Cerebellar nuclear complex (tissue), 1 donor: ENCODE data around the gene WFS1.

ENCODE experiments used
- DNase-seq, 2 experiments: peaks; one replicate each; lab custom pipeline; 2025; lab: John Stamatoyannopoulos, UW

Gene WFS1

DNA sequence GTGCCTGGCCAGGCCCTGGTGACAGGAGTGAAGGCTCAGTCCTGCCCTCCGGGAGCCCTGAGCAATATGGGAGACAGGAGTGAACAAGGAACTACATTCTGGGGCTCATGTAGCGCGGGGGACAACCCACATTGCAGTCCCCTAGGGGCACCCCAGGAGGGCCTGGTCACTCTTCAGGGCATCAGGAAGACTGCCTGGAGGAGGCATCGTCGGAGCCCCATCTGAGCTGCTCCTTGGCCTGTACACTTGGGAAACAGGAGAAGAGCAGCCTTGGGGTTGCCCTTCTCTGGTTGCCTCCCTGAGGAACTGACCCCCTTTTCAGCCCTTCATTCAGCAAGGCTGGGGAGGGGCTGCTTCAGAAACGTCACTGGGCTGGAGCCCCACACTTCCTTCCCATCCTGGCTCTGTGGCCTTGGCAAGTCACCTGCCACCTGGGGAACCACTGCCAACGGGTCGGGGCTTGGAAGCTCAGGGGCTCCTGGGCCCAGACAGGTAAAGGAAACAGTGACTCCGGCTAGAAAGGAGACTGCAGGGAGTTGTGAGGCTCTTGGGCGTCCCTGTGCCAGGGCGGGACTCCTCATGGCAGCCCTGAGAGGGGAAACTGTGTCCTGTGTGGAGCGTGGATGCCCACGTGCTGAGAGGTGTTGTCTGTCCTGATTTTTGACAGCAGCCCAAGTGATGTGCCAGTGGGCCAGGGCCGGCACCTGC, 10.1 kb downstream of the WFS1 start:
- DNase-seq: no peak

DNA sequence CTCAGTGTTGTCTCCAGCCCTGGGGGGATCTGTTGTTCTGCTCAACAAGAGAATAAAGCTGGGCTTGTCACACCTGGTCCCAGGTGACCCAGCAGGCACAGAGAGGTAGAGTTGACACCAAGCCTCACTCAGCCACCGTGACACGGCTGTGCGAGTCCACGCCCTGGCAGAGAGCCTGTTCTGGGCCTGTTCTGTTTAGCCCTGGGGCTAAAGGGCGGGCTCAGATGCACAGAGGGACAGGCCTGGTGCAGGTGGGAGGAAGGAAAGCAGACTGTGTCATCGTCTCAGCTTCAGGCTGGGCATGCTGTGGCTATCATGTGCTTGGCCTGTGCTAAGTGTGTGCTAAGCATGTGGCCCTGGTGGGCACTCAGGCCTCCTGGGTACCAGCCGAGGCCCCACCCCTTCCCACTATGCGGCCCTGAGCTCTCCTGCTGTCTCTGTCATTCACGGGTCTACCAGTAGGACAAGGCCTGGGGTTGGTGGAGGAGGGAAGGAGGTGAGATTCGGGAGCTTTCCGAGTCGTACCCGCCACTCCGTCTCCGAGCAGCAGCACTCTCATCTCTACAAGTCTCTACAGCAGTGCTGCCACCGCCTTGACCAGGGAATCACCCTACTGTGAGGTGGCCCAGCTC, 10.8 kb downstream of the WFS1 start:
- no peak for DNase-seq

DNA sequence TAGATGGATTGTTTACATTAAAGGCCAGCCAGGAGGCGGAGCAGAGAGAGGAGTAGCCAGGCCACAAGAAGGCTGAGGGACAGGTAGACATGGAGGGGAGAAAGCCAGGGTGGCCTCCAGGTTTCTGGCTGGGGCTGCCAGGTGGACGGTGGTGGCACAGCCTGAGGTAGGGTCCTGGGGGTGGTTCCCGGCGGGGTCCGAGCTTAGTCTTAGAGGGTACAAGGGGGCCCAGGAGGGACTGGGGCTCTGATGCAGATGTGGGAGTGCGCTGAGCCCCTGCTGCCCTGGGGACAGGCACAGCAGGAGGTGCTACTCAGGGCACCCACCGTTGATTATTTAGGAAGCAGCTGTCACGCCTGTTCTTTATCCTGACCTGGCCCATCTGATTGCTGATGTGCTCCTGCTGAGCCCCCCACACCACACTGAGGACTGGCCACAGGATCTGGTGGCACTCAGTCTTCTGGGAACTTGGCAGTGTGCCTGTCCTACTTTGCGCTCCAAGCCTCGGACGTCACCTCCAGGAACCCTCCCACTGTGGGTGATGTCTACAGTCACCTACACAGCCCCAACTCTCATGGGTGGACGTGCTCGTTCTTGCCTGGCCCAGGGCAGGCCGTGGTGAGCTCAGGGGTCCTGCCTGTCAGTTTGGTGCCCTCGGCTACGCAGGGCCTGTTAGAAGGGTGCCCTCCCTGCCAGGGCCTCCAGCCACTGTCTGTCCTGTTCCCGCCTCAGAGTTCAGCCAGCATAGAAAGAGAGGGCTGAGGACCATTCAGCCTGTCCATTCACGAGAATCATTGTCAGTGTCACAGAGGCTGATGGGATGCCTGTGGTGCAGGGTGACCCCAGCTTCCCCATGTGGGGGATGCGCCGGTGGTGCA, 12.0 kb downstream of the WFS1 start:
- no peak for DNase-seq

DNA sequence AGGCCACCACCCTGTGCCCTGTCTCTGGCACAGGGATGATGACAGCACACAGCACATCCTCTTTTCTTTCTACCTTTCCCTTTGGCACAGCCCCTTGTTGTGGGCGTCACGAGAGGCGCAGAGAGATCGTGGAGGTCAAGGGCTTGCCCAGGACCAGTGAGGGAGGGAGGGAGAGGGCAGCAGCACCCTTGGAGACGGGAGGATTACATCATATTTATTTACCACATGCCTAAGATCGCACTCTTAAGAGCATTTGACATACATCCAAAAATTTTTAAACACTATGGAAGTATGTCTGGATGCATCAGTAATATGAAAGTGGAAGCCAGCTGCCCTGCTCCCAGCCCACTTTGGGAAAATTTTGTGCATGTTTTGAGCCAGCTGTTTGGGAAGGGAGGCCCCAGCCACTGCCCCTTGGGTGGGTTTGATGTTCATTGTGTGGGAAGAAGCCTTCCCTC, 12.7 kb downstream of the WFS1 start:
- no peak for DNase-seq

DNA sequence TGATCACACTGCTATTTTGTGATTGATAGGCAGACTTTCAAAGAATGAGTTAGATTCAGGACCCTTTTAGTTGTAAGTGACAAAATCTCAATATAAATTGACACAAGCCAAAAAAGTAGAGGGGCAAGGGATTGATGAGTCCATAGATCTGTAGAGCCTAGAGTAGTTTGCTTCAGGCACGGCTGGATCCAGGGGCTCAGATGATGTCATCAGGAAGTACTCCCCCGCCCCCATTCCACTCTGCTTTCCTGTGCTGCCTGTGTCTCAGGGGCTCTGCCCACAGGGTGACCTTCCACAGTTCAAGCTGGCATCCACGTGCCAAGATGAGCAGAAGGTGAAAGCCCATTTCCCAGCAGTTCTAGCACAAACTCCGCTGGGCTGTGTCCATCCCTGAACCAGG, 13.6 kb downstream of the WFS1 start:
- no peak for DNase-seq

DNA sequence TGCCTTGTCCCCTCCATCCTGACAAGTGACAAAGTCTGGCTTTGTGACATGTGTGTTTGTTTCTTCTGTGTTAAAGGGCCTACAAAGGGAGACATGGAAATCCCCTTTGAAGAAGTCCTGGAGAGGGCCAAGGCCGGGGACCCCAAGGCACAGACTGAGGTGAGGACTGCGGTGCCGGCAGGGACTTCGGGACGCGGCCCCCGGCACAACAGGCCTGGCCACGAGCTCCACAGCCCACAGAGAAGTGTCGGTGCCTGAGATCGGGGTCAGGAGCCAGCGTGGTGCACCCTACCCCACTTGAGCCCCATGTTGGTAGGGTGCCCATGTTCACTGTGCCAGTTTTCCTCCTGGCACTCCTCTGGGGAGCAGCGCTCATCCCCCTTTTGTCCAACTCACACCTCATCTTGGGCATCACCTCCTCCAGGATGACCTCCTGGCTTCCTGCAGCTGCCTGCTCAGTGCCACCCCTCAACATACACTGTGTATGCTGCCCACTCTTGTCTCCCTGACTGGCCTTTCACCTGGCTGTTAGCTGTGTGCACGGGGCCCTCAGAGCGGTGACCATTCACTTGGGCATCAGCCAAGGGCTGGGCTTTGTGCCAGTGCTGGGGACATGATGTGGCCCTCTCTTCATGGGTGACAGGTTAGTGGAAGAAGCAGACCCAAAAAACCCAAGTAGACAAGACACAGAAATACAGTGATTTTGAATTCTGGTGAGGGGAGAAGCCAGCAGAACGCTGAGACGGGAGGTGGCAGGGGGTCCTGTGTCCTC, 17.6 kb downstream of the WFS1 start:
- no peak for DNase-seq

DNA sequence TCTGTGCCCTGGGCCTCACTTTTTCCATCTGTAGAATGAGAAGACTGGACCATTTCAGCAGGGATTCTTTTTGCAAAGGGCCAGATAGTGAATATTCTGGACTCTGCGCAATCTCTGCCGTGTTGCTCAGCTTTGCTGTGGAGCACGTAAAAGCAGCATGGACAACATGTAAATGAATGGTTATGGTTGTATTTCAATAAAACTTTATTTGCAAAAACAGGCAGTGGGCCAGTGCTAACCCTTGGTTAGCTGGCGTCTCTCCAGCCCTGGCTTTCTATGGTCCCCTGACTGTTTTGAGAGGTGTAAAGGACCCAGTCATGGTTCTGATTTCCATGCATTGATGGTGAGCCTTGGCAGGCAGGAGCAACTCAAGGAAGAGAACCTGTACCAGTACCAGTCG, 18.7 kb downstream of the WFS1 start:
- no peak for DNase-seq

DNA sequence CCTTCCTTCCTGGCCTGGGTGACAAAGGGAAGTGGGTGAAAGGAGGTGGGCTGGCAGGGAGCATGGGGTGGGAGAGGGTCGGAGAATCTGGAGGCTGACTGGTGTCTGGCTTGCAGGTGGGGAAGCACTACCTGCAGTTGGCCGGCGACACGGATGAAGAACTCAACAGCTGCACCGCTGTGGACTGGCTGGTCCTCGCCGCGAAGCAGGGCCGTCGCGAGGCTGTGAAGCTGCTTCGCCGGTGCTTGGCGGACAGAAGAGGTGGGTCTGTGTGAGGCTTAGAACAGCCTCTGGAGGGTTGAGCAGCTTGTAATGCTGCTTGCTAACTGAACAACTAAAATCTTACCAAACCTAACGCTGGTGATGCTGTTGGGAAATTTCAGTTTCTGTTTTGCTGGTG, 19.2 kb downstream of the WFS1 start:
- DNase-seq: no peak

DNA sequence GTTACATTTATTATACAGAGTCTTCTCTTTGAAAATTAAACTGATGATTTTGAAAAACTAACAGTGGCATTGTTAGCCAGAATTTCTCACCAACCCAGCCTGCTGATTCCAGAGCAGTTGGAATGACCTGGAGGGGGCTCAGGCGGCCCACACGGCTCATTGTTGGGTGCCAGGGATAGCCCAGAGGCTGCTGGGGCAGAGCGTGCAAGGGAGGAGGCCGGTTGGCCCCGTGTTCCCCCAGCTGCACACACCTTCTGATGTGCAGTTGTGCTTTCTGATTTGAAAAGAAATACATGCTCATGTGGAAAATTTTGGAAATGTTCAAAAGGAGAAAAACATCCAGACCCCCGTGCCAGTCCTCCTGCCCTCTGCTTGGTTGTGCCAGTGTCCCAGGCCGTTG, 20.6 kb downstream of the WFS1 start:
- DNase-seq: no peak

DNA sequence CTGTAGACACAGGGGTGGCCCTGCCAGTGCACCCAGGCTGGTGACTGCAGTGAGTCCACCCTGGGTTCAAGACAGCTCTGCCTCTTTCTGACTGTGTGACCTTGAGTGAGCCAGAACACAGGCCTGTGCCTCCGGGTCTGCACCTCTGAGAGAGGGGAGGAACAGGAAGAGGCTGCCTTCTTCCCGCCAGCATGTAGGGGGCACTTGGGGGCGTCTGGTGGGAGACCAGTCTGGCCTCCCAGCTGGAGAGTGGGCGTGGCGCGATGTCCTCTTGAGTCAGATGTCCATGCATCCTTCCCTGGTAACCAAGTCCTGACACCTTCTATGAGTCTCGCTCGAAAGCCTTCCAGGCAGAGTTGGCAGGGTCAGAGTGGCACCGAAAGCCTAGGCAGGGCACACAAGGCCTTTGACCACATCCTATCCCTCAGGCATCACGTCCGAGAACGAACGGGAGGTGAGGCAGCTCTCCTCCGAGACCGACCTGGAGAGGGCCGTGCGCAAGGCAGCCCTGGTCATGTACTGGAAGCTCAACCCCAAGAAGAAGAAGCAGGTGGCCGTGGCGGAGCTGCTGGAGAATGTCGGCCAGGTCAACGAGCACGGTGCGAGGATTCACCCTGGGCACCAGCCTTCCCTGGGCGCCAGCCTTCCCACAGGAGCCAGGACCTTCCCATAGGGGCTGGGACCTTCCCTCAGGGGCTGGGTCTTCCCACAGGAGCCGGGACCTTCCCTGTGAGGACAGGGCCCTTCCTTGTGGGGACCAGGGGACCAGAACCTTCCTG, 21.3 kb downstream of the WFS1 start:
- DNase-seq: no peak

DNA sequence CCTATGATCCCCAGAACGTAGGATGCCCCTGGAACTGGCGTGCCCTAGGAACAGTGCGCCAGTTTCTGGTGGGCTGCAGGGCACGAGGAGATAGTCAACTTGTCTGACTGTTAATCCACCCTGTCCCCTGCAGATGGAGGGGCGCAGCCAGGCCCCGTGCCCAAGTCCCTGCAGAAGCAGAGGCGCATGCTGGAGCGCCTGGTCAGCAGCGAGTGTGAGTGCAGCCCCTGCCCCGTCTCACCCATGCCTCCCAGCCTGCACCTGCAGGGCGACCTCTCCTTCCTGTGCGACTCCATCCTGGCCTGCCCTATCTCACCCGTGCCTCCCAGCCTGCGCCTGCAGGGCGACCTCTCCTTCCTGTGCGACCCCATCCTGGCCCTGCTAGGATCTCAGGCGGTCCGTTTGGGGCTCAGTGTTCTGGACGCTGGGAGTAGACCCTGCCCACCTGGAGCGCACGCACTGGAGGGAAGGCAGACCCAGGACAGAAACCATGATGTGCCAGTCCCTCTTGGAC, 22.2 kb downstream of the WFS1 start:
- DNase-seq: no peak

DNA sequence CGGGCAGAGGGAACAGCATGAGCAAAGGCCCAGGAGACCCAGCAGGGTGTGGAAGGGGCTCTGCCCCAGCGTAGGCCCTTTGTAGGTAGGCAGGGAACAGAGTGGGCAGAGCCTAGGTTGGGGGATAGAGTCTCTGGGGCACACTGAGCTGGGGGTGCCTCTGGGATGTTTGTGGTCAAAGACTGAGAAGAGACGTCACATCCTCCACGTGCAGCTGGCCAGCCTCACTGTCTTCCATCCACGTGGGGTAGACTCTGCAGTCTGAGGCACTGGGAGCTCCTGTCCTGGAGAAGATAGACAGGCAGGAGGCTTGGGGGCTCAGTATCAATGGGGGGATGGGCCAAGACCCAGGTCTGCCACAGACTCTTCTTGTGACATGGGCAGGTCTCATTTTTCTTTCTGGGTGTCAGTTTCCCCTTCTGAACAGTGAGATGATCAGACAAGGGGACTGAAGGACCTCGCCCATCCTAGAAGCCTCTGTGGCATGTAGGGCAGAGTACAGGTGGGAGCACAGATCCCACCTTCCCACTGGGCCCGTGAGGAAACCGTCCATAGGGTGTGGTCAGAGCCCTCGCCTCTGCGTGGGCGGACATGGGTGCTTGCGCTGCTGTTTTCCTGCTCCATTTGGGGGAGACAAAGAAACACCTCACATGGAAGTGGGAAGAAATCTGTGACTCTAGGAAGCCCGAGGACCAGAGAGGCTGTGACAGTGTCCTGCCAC, 22.9 kb downstream of the WFS1 start:
- DNase-seq: no peak

DNA sequence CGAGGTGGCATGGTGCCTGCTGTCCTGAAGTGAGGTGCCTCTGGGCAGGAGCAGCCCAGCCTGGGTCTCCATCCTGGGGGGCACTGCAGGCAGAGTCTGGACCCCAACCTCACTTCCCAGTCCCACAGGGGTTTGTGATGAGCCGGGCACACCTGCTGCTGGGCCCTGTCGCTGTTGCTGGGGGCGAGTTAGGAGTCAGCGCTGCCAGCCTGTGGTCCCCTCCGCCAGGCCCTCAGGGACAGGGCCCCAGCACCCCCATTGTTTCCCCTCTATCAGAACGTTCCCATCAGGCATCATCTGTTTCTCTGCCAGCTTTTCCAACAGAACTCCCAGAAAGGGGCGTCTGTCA, 23.4 kb downstream of the WFS1 start:
- no peak for DNase-seq

DNA sequence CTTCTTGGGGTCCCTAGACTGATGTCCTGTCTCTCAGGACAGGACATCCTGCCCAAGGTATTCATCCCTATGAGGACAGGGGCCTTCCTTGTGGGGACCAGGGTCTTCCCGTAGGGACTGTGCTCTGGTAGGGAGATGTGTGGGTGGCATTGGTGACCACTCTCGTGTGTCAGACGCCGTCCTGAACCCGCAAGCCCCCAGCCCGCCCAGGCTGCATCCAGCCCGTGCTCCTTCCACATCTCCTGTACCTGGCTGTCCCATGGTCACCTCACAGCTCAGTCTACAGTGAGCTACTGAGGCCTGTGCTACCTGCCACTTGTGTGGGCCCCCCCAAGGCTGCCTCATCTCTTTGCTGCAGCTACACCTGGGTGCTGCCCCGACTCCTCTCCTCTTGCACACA, 24.0 kb downstream of the WFS1 start:
- no peak for DNase-seq

DNA sequence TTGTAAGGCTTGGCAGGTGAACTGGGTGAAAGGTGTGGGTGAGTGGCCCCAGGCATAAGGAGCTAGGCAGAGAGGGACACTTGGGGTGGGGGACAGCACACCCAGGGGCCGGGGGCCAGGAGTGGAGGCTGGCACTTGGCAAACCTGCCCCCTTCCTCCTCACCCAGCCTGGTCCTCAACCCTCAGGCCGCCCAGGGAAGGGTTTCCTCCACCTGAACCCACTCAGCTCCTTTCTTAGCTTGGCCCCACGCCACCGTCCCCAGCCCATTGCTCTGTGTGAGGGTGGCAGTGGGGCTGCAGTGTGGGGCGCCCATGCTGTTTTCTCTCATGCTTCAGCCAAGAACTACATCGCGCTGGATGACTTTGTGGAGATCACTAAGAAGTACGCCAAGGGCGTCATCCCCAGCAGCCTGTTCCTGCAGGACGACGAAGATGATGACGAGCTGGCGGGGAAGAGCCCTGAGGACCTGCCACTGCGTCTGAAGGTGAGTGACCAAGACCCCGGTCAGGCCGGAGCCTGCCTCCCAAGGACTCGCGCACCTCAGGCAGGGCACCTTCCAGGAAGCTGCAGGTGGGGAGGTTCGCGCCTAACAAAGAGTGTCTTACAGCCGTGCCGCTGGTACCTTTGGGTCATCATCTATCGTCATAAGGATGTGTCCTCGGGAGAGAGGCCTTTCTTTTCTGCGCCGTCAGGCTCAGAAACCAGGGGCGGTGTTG, 25.2 kb downstream of the WFS1 start:
- no peak for DNase-seq

DNA sequence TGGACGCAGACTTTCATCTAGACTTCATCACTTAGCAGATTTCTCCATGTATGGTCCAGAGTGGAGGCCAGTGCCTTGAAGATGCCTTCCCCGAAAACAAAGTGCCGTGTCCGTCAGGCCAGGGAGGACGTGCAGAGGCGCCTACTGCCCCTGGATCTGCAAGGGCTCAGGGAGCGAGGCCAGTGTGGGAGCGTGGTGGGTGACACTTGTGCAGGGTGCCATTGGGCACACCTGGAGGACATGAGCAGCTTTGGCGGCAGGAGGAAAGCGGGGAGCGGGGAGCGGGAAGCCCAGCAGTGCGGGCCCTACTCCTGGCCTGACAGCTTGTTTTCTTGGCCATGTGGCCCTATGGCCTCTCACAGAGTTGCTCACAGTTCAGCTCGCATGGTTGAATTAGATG, 25.8 kb downstream of the WFS1 start:
- no peak for DNase-seq

DNA sequence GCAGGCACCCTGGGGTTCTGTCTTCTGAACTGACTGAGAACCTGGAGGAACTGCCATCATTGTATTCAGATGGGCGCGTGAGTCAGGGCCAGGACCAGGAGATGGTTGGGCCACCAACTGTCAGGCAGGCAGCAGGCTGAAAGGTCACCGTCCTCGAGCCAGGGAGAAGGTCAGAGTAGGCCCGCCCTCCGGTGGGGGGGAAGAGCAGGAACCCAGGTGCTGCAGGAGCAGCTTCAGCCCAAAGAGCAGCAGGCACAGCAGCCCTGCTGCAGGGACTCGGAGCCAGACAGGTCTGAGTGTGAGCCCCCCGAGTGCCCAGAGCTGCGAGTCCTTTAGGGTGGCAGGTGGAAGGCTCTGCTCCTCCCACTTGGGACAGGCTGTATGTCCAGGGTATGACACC, 26.4 kb downstream of the WFS1 start:
- no peak for DNase-seq

DNA sequence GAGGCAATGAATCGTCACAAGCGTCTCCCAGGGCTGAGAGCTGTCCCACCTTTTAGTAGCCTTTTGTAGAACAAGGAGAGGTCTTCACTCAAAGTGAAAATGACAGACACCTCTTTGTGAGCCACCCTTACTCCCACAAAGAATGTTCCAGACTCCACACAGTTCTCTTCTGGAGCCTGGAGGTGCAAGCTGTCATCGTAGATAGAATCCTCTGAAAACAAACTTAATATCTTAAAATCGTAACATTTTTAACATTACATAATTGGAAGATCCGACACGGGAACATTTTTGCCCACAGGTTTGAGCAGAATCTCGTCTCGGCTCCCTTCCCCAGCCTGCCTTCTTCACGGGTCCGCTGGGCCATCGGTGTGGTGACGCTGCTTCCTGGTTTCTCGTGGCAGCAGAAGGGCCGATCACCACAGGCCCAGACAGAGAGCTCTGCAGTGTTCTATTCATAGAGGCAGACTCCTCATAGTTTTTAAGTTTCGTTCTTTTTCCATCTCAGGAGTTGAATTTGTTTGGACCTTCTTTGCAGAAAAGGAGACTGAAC, 27.7 kb downstream of the WFS1 start:
- DNase-seq: no peak

DNA sequence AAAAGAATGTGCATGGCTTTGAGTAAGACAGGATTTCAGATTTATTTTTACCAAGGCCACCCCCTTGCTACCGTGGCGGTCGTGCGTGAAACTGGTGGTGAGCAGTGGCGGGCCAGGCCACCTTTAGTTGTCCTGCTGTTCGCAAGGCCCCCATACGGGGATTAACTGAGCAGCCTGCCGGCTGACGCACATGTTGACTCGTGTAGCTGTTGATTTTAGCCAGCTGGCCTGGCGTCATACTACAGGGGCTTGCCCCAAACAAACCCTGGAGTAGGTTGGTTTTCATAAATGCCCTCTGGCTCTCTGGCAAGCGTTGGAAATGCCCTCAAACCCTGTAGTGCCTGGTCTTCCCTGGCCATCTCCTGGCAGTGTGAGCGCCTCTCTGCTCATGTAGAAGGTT, 28.4 kb downstream of the WFS1 start:
- DNase-seq: no peak

DNA sequence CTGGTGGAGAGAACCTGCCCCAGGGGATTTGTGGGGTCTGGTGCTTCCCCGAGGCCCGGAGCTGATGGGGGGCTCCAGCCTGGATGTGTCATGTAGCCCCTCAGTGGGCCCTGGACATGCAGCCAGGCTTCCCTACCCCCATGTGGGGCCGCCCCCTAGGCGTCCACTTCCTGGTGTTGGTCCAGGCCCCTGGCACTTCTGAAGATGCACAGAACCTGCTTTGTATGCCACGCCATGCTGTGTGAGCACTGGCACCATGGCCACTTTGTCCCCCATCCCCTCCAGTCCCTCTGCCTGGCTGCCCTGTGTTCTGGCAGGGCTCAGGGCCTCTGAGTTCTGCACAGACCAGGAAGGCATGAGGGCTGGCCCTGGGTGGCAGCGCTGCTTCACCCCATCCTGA, 29.2 kb downstream of the WFS1 start:
- DNase-seq: no peak
